GM19468 (cell line): Measurements from ENCODE around the gene BRME1.
"Not testable (repeated sequence)": the region's sequence is repeated elsewhere in the genome, so short reads cannot be mapped to it uniquely, and the experiment has no call there.

Experiments
- ATAC-seq: cut with Tn5 transposase; IDR thresholded peaks from one replicate; pipeline ENCODE4 v1.9.1; 2021; ENCODE audit warnings: mild to moderate bottlenecking, moderate library complexity, moderate number of reproducible peaks; ENCODE audit not compliant: unreplicated experiment; ENCODE audit errors: extremely low read depth

BRME1 gene

DNA sequence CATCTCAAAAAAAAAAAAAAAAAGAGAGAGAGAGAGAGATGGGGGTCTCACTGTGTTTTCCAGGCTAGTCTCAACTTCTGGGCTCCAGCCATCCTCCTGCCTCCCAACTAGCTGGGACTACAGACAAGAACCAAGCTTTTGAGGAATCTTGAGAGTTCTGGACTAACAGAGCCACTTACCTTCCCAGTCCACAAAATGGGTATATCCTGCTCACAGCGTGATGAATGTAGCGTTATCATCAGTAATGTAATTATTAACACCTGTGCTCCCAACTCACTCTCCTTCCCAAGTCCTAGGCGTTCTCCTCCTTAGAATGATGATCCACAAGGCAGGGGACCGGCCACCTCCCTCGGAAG is 33.6 kb downstream of the BRME1 start:
- ATAC-seq: no peak

DNA sequence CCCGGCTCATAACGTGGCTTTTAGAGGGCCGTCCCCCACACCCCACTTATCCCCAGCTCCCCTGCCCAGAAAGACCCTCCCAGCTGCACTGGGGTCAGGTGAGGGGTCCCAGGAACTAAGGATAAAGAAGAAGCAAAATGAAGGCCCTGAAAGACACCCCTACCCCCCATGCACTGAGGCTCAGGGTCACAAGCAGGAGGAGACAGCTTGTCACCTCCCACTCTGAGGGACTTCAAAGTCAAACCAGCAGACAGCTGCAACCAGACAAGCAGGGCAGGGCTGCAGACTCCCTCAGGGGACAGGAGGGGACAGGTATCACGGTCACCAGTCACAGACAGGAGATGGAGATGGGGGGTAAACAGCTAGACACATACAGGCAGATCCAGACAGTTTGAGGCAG is 35.0 kb downstream of the BRME1 start:
- no peak for ATAC-seq

DNA sequence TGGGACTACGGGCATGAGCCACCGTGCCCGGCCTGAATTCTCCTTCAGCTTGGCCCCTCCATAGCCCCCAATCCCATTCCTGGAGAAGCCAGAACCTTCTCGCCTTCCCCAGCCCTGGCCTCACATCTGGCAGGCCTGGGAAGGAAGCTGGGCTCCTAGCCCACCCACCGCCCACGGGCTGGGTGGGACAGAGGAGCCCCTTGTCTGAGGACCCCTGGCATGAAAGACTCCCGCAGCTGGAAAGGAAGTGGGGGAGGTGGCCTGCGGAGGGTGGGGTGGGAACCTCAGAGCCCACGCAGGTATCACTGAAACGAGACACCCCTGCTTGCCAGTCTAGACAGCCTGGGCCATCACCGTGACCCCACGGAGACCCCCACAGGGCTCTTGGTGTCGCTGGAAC is 36.6 kb downstream of the BRME1 start:
- no peak for ATAC-seq

DNA sequence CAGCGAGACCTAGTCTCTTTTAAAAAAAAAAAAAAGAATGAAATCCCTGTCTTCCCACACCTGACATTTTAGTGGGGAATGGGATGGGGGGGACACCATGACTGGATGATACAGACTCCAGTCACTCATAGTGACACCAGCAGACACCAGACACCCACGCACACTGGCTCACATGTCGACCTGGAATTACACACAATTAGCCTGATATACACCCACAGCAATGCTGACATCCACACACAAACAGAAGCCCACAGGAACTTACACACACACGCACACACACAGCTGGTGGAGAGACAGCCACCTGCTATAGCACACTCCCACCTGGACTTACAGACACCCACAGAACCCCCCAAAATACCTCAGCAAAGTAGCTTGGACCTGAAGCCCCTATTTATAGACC is 37.3 kb downstream of the BRME1 start:
- no peak for ATAC-seq

DNA sequence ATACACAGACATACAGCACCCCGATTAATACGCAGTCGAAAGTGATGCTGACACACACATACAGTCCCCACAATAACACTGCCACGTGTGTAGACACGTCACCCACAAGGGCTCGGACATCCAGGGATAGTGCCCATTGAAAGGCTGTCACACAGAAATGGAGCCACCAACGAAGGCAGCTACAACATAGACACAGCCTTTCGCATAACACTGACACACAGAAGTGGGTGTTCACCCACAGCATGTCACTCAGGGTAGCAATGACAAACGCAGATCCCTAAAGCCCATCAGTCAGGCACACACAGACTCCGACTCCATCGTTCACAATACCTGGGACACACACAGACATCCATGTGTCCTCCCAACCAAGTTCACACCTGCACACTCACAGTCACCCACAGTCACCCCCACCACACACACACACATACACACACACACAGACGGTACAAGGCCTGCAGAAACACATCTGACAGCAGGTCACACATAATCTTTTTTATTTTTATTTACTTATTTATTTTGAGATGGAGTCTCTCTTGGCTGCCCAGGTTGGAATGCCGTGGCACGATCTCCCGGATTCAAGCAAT is 39.4 kb downstream of the BRME1 start:
- ATAC-seq: no peak

DNA sequence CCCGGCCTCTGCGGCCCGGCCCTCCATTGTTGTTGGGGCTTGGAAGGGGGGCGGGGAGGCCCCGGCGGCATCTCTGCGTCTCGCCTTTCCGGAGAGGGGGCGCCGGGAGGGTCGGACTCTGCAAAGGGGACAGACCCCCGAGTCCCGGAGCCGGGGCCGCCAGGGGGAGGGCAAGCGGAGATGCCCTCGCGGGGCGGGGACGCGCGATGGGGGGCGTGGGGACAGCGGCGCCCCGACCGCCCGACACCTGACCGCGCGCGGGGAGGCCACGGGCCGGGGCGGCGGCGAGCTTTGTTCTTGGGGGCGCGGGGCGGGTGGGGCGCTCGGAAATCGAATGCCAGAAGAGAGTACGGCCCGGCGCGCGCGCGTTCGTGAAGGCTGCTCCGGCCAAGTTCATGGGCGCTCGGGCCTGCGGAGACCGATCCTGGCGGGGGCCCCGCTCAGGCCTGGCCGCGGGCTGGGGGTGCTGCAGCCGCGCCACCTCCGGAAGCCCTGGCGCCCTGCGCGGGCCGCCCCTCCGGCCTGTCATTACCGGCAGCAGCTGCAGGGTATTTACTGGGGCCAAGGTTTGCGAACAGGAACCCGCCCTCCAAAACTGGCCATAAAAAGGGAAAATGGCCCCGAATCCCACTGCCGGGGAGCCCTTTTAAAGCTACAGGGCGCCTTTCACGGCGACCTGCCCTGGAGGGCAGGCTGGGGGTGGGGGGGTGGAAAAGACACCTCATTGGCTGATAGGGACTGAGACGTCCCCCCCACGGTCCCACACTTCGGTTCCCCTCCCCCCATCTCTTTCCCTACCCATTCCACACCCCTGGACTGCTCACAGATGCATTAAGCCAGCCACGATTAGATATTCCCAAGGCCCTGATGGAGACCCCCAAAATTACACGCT is 40.1 kb downstream of the BRME1 start:
- ATAC-seq: no peak

DNA sequence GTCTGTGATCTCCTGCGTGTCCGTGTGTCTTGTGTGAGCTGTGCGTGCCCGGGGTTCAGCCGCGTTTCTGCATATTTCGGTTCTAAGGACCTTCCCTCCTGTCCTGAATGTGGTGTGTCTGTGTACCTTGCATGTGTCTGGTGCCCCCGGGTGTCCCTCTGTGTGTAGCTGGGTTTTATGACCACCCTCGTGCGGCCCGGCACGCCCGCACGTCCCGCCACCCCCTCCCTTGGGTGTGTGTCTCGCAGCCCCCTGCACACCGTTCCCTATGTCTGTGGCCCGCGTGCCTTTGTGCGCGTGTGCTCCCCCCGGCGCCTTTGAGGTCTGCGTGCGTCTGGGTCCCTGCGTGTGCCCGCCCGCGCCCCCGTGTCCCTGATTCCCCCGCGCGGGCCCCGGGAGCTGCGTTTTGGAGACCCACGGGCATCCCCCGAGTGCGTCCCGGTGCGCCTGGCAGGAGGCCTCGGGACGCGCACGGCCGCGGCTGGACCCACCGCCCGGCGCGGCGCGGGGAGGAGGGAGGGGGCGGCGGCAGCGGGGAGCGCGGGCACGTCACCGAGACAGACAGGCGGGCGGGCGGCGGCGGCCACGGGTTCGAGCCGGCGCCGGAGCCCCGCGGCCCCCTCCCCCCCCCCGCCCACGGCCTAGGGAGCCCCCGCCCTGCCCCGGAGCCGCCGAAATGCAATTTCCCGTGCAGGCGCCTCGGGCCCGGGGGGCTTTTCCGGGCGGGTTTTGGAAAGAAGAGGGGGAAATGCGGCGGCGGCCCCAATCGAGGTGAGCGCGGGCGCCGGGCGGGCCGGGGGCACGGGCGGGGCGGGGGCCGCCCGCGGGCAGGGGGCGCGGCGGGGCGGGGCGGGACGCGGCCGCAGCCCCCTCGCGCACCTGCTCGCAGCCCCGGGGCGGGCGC is 41.0 kb downstream of the BRME1 start:
- no peak for ATAC-seq

DNA sequence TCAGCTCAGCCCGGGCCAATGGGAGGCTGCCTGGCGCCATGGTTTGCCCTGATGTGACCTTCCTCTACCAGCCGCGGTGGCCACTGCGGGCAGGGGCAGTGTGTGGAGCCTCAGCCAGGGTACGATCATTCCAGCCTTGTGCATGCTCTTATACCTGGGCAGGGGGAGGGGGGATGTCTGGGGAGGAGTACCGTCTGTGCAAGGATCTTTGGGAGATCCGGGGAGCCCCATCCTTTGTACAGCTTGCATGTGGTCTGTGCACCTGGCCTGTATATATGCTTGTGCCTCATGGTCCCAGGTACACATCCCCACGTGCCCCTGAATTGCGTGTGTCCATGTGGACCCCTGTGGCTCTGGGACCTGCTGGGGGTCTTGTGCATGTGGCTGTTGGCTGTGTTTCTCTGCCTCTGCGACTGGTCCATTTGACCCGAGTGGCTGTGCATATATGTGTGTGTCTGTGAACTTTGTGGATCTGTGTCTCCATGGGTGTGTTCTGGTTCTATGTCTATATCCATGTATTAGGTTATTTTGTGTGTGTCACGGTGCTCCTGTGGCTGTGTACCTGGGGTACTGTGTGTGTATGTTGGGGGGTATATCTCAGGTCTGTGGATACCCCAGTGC is 41.8 kb downstream of the BRME1 start:
- ATAC-seq: no peak

DNA sequence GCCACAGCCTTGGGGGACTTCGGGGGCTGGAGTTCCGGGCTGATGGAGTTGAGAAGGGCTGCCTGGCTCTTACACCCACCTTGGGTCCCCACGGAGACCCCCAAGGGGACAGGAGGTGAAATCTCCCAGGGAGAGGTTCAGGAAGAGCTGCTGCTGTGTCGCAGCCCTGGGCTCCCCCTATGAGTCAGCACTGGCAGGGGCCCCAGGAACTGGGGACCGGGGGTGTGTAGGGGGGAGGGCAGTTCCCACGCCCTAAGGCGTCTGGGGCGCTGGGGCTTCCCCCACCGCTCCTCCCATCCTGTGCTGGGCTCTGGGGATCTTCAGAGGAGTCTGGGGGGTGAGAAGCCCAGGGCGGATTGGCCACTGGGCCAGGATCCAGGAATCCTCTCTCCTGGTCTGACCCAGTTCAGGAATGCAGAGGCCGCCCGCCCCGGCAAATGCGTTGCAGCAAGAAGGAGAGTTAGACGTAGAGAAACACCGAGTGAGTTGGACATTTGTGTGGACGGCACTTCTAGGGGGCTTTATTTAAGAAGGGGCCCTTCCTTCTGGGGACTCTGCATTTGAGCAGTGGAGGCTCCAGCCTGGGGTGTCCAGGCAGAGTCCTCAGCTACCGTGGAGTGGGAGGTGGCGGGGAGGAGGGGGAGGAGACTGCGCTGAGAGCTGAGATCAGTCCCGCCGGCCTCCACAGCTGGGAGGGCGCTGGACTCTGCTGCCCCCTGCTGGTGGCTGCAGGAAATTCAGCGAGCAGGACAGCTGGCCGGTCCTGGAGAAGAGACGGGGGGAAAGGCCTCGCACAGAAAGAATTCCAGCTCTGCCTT is 44.0 kb downstream of the BRME1 start:
- ATAC-seq: no peak

DNA sequence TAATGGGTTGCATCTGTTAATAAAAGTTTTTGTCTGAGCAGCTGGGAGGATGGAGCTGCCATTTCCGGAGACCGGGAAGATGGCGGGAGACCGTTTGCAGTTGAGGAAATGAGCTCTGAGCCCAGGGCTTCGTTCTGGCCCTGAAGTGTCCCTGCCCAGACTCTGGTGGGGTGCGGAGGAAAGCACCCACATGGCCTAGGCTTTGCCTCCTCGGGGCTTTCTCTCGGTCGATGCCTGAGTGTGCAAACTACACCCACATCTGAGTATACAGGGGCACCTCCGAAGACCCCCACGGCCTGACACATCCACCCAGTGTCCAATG is 44.6 kb downstream of the BRME1 start:
- ATAC-seq: no peak

DNA sequence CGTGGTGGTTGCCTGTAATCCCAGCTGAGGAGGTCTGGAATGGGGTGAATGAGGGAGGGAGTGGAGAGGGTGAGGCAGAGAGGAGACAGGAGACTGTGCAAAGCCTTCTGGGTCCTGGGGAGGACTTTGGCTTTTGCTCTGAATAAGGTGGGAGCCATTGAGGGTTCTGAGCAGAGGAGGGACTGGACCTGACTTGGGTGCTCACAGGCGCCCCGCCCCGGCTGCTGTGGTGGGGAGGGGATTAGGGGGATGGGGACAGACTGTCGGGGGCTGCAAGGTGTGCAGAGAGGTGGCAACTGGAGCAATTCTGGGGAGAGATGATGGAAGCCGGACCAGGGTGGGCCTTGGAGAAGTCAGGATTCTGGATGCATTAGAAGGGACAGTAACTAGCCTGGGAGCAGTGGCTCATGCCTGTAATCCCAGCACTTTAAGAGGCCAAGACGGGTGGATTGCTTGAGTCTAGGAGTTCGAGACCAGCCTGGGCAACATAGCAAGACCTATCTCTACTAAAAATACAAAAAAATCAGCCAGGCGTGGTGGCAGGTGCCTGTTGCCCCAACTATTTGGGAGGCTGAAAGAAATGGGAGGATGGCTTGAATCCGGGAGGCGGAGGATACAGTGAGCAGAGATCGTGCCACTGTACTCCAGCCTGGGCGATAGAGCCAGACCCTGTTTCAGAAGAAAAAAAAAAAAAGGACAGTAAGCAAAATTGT is 45.1 kb downstream of the BRME1 start:
- ATAC-seq: no peak

DNA sequence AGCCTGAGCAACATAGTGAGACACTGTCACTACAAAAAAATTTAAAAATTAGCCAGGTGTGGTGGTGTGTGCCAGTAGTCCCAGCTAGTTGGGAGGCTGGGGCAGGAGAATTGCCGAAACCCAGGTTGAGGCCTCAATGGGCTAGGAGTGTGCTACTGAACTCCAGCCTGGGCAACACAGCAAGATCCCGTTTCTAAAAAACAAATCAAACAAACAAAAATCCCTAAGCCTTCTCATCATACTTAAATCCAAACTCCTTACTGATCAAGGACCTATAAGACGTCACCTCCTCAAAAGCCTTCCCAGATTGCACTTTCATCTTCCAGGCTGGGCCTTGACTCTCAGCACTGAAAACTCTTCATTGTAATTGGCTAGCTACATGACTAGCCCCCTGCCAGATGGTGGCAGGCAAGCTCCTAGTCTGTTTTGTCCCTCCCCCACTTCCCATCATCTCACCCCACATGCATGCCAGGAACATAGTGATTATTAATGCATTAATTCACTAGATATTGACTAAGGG is 46.5 kb downstream of the BRME1 start:
- no peak for ATAC-seq

DNA sequence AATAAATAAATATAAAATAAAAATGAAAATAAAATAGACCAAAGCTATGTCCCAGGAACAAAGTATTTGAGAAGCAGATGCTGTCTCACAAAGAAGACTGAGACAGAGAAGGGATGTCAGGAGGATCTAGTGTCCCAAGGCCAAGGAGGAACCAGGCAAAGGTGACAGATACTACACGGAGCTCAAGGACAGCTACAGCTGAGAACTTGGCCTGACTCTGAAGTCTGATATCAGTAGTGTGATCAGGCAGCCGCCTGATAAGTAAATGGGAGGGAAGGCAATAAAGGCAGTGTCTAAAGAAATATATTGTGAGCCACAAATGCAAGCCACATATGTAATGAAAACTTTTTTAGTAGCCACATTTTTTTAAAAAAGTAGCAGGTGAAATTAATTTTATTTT is 49.4 kb downstream of the BRME1 start:
- no peak for ATAC-seq

DNA sequence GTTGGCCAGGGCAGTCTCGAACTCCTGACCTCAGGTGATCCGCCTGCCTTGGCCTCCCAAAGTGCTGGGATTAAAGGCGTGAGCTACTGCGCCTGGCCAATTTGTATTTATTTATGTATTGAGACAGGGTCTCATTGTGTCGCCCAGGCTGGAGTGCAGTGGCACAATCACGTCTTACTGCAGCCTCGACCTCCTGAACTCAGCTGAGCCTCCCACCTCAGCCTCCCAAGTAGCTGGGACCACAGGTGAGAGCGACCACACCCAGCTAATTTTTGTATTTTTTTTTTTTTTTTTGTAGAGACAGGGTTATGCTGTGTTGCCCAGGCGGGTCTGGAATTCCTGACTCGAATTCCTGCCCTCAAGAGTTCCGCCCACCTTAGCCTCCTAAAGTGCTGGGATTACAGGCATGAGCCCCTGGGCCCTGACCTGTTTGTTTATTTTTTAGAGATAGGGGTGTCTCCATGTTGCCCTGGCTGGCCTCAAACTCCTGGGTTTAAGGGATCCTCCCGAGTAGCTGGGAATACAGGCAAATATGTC is 53.7 kb downstream of the BRME1 start:
- not testable (repeated sequence) for ATAC-seq

DNA sequence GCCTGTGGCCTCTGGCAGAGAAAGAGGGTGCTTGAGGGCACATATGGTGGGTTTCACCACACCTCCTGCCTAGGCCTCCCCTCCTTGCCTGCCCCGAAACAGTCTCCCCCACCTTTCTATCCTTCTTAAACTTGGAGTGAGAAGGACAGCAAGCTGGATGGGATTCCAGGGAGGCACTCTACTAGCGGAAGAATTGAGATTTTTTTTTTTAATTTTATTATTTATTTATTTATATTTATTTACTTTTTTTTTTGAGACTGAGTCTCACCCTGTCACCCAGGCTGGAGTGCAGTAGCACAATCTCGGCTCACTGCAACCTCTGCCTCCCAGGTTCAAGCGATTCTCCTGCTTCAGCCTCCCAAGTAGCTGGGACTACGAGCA is 54.2 kb downstream of the BRME1 start:
- not testable (repeated sequence) for ATAC-seq

DNA sequence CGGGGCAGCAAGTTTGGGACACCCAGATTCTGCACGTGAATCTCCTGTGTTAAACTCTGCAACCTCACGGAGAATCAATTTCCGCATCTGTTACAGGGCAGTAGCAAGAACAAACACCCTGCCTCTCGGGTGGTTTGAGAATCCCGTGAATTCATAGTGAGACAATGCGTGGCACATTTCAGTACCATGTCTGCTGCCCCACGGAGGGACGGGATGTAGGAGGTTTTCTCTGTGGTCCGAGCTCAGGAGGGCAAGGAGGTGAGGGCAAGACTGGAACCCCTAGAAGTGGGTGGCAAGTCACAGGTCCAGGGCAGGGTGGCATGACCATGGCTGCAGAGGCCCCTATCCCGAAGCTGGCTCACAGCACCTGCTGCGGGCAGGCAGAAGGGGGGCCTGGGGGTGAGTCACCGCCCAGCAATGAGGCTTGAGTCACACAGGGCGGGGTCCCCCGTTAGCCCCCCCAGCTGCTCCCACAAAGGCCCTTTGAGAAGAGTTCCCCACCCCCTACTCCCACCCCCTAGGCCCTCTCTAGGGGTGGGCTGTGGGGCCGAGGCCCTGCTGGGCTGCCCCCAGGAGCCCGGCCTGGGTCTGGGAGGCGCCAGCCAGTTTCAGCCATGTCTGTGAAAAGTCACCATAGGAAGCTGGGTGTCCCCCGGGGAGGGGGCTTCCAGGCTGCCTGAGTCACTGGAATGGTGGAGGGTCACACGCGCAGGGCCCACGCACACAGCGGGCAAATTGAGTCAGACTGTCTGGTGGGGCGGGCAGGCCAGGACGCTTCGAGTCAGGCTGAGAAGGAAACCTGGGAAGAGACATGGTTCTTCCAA is 54.8 kb downstream of the BRME1 start:
- no peak for ATAC-seq

DNA sequence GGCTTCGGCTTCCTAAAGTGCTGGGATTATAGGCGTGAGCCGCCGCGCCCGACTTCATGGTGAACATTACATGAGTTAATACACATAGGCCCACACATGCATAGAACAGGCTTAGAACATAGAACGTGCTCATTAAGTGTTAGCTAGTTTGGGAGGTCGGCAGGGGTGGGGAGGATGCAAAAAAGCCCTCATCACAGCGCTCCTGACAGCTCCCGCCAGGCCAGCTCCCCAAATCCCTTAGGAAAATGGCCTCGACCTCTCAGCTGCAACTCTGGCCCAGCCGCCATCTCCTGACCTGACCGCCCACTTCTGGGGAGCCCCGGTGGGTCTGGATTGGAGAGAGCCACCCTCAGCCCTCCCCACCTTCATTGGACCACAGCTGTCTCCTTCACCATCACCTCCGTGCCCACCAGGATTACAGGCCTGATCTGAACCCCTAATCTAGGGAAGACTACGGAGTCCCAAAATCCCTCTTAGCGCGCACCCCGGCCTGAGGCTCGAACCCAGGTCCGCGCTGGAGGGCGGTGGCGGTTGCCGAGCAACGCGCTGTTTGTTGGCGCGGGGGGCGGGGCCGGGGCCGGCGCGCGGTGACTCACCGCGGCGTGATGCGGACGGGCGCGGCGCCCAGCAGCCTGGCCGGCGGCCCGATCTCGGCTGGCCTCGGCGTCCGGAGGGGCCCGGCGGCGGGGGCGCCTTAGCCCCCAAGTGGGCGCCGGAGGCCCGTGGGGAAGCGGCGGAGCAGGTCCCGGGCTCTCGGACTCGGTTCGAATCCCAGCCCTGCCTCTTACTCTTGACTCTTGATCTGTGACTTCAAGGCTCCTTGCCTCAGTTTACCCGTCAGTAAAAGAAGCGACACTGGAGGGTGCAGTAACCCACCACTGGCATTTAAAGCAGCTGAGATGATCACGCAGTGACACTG is 55.7 kb downstream of the BRME1 start:
- ATAC-seq: no peak
